Stomach (tissue), 4 donors: ENCODE measurements around the gene RRAS.

Experiments
- CTCF ChIP-seq, 7 experiments: fragments of 450-650 bp in 4 of 7; fragments of 200-600 bp in 3 of 7; sonication (generic) in 3 of 7; IDR thresholded peaks; one replicate each; pipeline ENCODE4 v1.5.1; 2016 to 2019; ENCODE audit warnings: antibody characterized with exemption in 7 of 7, control low read depth in 2 of 7, mild to moderate bottlenecking in 1 of 7
- POLR2A ChIP-seq, 4 donors: fragments of 450-650 bp; IDR thresholded peaks; one replicate each; pipeline ENCODE4 v1.6.1; 2016; ENCODE audit warnings: antibody characterized with exemption in 4 of 4, control low read depth in 2 of 4, mild to moderate bottlenecking in 1 of 4, moderate library complexity in 1 of 4

- TF ChIP-seq CTCF (IDR thresholded peaks at IDR 0.05) (no peak), POLR2A (IDR thresholded peaks at IDR 0.05) (peak in 1 of 4 donors; percentile 87)
Measured at GRCh38 chr19:49640113-49640898, at the start of gene RRAS.
